ENCODE measurements around the gene SH3RF3. TPM values are rescaled to one million over a fixed set of nuclear protein-coding genes. Genes with fewer than 3 reads are reported as not detected.

Gene SH3RF3
- total RNA-seq, 2 donors from 2014 or later, result 1.5 to 1.8 TPM

GRCh38 chr2:109302319-109302718 lies 173.3 kb downstream of the SH3RF3 start:
- no peaks in the 10 kb centered on the region for H3K9me3 ChIP-seq (ENCODE audit: control insufficient read depth, low read length)
- no peaks in the 10 kb centered on the region for H3K27me3 ChIP-seq (ENCODE audit: control insufficient read depth, insufficient read depth, low read length, poor library complexity, severe bottlenecking)
- no peak for TF ChIP-seq CTCF (conservative IDR thresholded peaks at IDR 0.05)
- 94 to 100% methylated on average over 2 to 6 of the region's 6 CpGs for WGBS, 2 experiments (ENCODE audit: insufficient coverage in 1 of 2, insufficient read length in 1 of 2)
- H3K4me3 ChIP-seq (ENCODE audit: low read length), result no peak overlapping the region
- no peak for DNase-seq
- peaks cover 9% of the 10 kb centered on the region for H3K4me1 ChIP-seq (ENCODE audit: control insufficient read depth, insufficient read depth, low read length)
- Mint-ChIP-seq H3K4me1 (peaks cover 14% of the 10 kb centered on the region), H3K4me3 (no peak overlapping the region), H3K36me3 (ENCODE audit: low read depth) (no peaks in the 10 kb centered on the region), H3K27me3 (ENCODE audit: insufficient read depth) (no peaks in the 10 kb centered on the region), H3K9me3 (no peaks in the 10 kb centered on the region), H3K27ac (no peak overlapping the region)
- no peak overlapping the region for H3K9ac ChIP-seq (ENCODE audit: extremely low read depth, low read length, poor library complexity, severe bottlenecking)
- no peaks in the 10 kb centered on the region for H3K36me3 ChIP-seq (ENCODE audit: control insufficient read depth, insufficient read depth, low read length)
- no peak overlapping the region for H3K27ac ChIP-seq (ENCODE audit: low read depth, low read length)

- 64 to 90% methylated on average over 2 to 5 of the region's 5 CpGs for WGBS, 2 experiments (ENCODE audit: insufficient coverage in 1 of 2, insufficient read length in 1 of 2)
- H3K4me3 ChIP-seq (ENCODE audit: low read length), result no peak overlapping the region
- DNase-seq, result no peak
- no peaks in the 10 kb centered on the region for H3K9me3 ChIP-seq (ENCODE audit: control insufficient read depth, low read length)
- H3K27ac ChIP-seq (ENCODE audit: low read depth, low read length), result no peak overlapping the region
- peaks cover 9% of the 10 kb centered on the region for H3K4me1 ChIP-seq (ENCODE audit: control insufficient read depth, insufficient read depth, low read length)
- no peaks in the 10 kb centered on the region for H3K36me3 Mint-ChIP-seq (ENCODE audit: low read depth)
- H3K4me1 Mint-ChIP-seq, result peaks cover 14% of the 10 kb centered on the region
- H3K9me3 Mint-ChIP-seq, result peaks cover 1% of the 10 kb centered on the region
- TF ChIP-seq CTCF (conservative IDR thresholded peaks at IDR 0.05), result no peak
- H3K27me3 Mint-ChIP-seq (ENCODE audit: insufficient read depth), result no peaks in the 10 kb centered on the region
- H3K36me3 ChIP-seq (ENCODE audit: control insufficient read depth, insufficient read depth, low read length), result no peaks in the 10 kb centered on the region
- peak overlapping the region; percentile 30 for H3K27ac Mint-ChIP-seq
- H3K27me3 ChIP-seq (ENCODE audit: control insufficient read depth, insufficient read depth, low read length, poor library complexity, severe bottlenecking), result no peaks in the 10 kb centered on the region
- no peak overlapping the region for H3K9ac ChIP-seq (ENCODE audit: extremely low read depth, low read length, poor library complexity, severe bottlenecking)
- H3K4me3 Mint-ChIP-seq, result no peak overlapping the region
These were observed 175.2 kb downstream of the SH3RF3 start for GRCh38 chr2:109304242-109304641.

- TF ChIP-seq CTCF (conservative IDR thresholded peaks at IDR 0.05), result no peak
- H3K9me3 ChIP-seq (ENCODE audit: control insufficient read depth, low read length), result no peaks in the 10 kb centered on the region
- no peaks in the 10 kb centered on the region for H3K36me3 ChIP-seq (ENCODE audit: control insufficient read depth, insufficient read depth, low read length)
- Mint-ChIP-seq H3K27me3 (ENCODE audit: insufficient read depth) (no peaks in the 10 kb centered on the region), H3K36me3 (ENCODE audit: low read depth) (no peaks in the 10 kb centered on the region), H3K9me3 (peaks cover 2% of the 10 kb centered on the region), H3K4me1 (peaks cover 14% of the 10 kb centered on the region), H3K27ac (no peak overlapping the region), H3K4me3 (no peak overlapping the region)
- no peaks in the 10 kb centered on the region for H3K27me3 ChIP-seq (ENCODE audit: control insufficient read depth, insufficient read depth, low read length, poor library complexity, severe bottlenecking)
- 79 to 97% methylated on average over 6 to 13 of the region's 13 CpGs for WGBS, 2 experiments (ENCODE audit: insufficient coverage in 1 of 2, insufficient read length in 1 of 2)
- no peak overlapping the region for H3K4me3 ChIP-seq (ENCODE audit: low read length)
- H3K27ac ChIP-seq (ENCODE audit: low read depth, low read length), result no peak overlapping the region
- no peak for DNase-seq
- H3K9ac ChIP-seq (ENCODE audit: extremely low read depth, low read length, poor library complexity, severe bottlenecking), result no peak overlapping the region
- H3K4me1 ChIP-seq (ENCODE audit: control insufficient read depth, insufficient read depth, low read length), result peaks cover 9% of the 10 kb centered on the region
These were observed 175.9 kb downstream of the SH3RF3 start for GRCh38 chr2:109304731-109305470.
